HG02938 (cell line): ENCODE results near the gene SKIC2.
A peak's percentile ranks its signal among the peaks of the same experiment; 100 is the strongest.
"Not testable (repeated sequence)": the region's sequence is repeated elsewhere in the genome, so short reads cannot be mapped to it uniquely, and the experiment has no call there.

Source experiments
- ATAC-seq: cut with Tn5 transposase; IDR thresholded peaks from one replicate; pipeline ENCODE4 v1.9.1; 2021; ENCODE audit warnings: mild to moderate bottlenecking, moderate library complexity; ENCODE audit not compliant: unreplicated experiment

SKIC2 gene

GRCh38 chr6:31958741-31959739 is at the start of gene SKIC2, which contains the start of gene NELFE:
Gene SKIC2, plus strand, starts transcription at chr6:31959175. Its CDS starts 18 bp downstream, at chr6:31959193.
Gene NELFE, minus strand, starts transcription at chr6:31958971. Its CDS starts 525 bp downstream, at chr6:31958446.
- peak; percentile 96 for ATAC-seq

GRCh38 chr6:31909298-31909697 is 49.7 kb upstream of the SKIC2 start:
- not testable (repeated sequence) for ATAC-seq

- ATAC-seq = no peak
These were observed 47.0 kb upstream of the SKIC2 start for GRCh38 chr6:31911826-31912585.

GRCh38 chr6:31915351-31915750 is 43.6 kb upstream of the SKIC2 start:
- ATAC-seq = no peak

- ATAC-seq = no peak
These were observed 43.2 kb upstream of the SKIC2 start for GRCh38 chr6:31915756-31916155.

GRCh38 chr6:31918069-31918720 is 40.8 kb upstream of the SKIC2 start:
- no peak for ATAC-seq

- ATAC-seq = no peak
These were observed 39.2 kb upstream of the SKIC2 start for GRCh38 chr6:31919624-31920303.

GRCh38 chr6:31920811-31921210 is 38.2 kb upstream of the SKIC2 start:
- ATAC-seq = no peak

- ATAC-seq = no peak
These were observed 36.0 kb upstream of the SKIC2 start for GRCh38 chr6:31922942-31923341.

GRCh38 chr6:31927242-31927862 is 31.6 kb upstream of the SKIC2 start, which contains the start of gene C2:
Gene C2, plus strand, starts transcription at chr6:31927717. Its CDS starts 36 bp downstream, at chr6:31927753.
- ATAC-seq = no peak

GRCh38 chr6:31927863-31928671 is 30.9 kb upstream of the SKIC2 start:
- no peak for ATAC-seq

GRCh38 chr6:31928672-31928939 is 30.4 kb upstream of the SKIC2 start:
- ATAC-seq = no peak

- ATAC-seq = no peak
These were observed 28.0 kb upstream of the SKIC2 start for GRCh38 chr6:31930962-31931361.

GRCh38 chr6:31932137-31932536 is 26.8 kb upstream of the SKIC2 start:
- ATAC-seq = not testable (repeated sequence)

GRCh38 chr6:31933537-31933936 is 25.4 kb upstream of the SKIC2 start:
- no peak for ATAC-seq

GRCh38 chr6:31935021-31935420 is 24.0 kb upstream of the SKIC2 start:
- ATAC-seq = no peak

GRCh38 chr6:31935823-31936222 is 23.2 kb upstream of the SKIC2 start:
- no peak for ATAC-seq

- ATAC-seq = no peak
These were observed 18.7 kb upstream of the SKIC2 start for GRCh38 chr6:31940256-31940664.

- no peak for ATAC-seq
These were observed 15.2 kb upstream of the SKIC2 start for GRCh38 chr6:31943742-31944141.
